SK-N-MC (cell line): ENCODE measurements around the gene PRKCSH.

Source experiments
- EZH2 ChIP-seq: fragments of 200-600 bp; sonication (generic); IDR thresholded peaks from one replicate; pipeline ENCODE4 v1.6.1; 2017; ENCODE audit warnings: antibody characterized with exemption
- POLR2AphosphoS5 ChIP-seq: IDR thresholded peaks from 2 replicates; pipeline ENCODE4 v1.6.1; 2012; ENCODE audit warnings: mild to moderate bottlenecking, low read depth, low read length, borderline replicate concordance

DNA sequence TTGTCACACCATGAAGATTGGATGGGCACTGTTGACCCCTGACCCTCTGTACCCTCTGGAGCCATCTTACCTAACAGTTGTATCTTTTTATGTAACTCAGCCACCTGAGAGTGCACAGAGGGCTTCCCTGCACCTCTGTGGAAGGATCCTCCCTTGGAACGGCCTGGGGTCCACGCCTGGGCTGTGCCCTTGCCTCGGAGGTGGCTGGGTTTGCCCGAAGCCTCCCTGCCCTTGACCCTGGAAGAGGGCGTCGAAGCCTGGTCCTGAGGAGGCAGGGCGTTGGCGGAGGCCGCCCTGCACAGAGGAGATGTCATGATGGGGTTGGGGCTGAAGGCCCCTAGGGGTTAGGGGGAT, 755 bp upstream of the PRKCSH start:
- no peak for TF ChIP-seq EZH2
- no peak for TF ChIP-seq POLR2AphosphoS5
